Endodermal cell (in vitro differentiated cells): ENCODE measurements around the gene NEK9. TPM values are rescaled to one million over a fixed set of nuclear protein-coding genes. Genes with fewer than 3 reads are reported as not detected.

ENCODE experiments used
- DNase-seq: peaks from one replicate; pipeline ENCODE4 v3.0.0-alpha.2; 2017
- H3K27ac ChIP-seq: 2 replicates; pipeline ENCODE4 v1.5.1; 2013; ENCODE audit warnings: mild to moderate bottlenecking, low read depth, low read length, moderate library complexity
- H3K27me3 ChIP-seq: 2 replicates; pipeline ENCODE4 v1.6.1; 2013; ENCODE audit warnings: mild to moderate bottlenecking, low read length, moderate library complexity; ENCODE audit not compliant: insufficient read depth, control insufficient read depth, poor library complexity, severe bottlenecking
- H3K36me3 ChIP-seq: 2 replicates; pipeline ENCODE4 v1.7.0; 2013; ENCODE audit warnings: mild to moderate bottlenecking, low read length, moderate library complexity; ENCODE audit not compliant: control insufficient read depth, insufficient read depth
- H3K4me1 ChIP-seq: one replicate; pipeline ENCODE4 v1.7.0; 2013; ENCODE audit warnings: low read length; ENCODE audit not compliant: control insufficient read depth, insufficient read depth
- H3K4me3 ChIP-seq: 2 replicates; pipeline ENCODE4 v1.5.1; 2013; ENCODE audit warnings: mild to moderate bottlenecking, low read length, moderate library complexity
- H3K9ac ChIP-seq: 2 replicates; pipeline ENCODE4 v1.6.1; 2013; ENCODE audit warnings: mild to moderate bottlenecking, low read length, moderate library complexity; ENCODE audit not compliant: poor library complexity, severe bottlenecking; ENCODE audit errors: extremely low read depth
- H3K9me3 ChIP-seq: 2 replicates; pipeline ENCODE4 v1.6.1; 2013; ENCODE audit warnings: mild to moderate bottlenecking, low read length, moderate library complexity; ENCODE audit not compliant: control insufficient read depth
- H3K27ac Mint-ChIP-seq: 2 replicates; pipeline ENCODE4 v1.8.0; 2020; ENCODE audit warnings: mixed read lengths
- H3K27me3 Mint-ChIP-seq: 2 replicates; pipeline ENCODE4 v1.8.0; 2021; ENCODE audit warnings: mild to moderate bottlenecking, mixed read lengths; ENCODE audit not compliant: insufficient read depth
- H3K36me3 Mint-ChIP-seq: 2 replicates; pipeline ENCODE4 v1.8.0; 2020; ENCODE audit warnings: low read depth, mixed read lengths
- H3K4me1 Mint-ChIP-seq: 2 replicates; pipeline ENCODE4 v1.8.0; 2020; ENCODE audit warnings: mixed read lengths
- H3K4me3 Mint-ChIP-seq: 2 replicates; pipeline ENCODE4 v1.8.0; 2020; ENCODE audit warnings: mild to moderate bottlenecking, moderate library complexity, mixed read lengths
- H3K9me3 Mint-ChIP-seq: 2 replicates; pipeline ENCODE4 v1.8.0; 2020; ENCODE audit warnings: mild to moderate bottlenecking, mixed read lengths
- CTCF ChIP-seq: fragments of 200-600 bp; sonication (generic); conservative IDR thresholded peaks from 2 replicates; pipeline ENCODE4 v1.5.0; 2021; ENCODE audit warnings: antibody characterized with exemption, mild to moderate bottlenecking
- WGBS, 2 experiments: methylation state at CpG; one replicate each; pipeline versions ENCODE4 v1.1.5 to v1.1.7; 2013; ENCODE audit warnings: missing lambda C conversion rate in 2 of 2, mixed read lengths in 1 of 2; ENCODE audit not compliant: insufficient coverage in 1 of 2, insufficient read length in 1 of 2; 5-methylcytosine and 5-hydroxymethylcytosine counted together
- total RNA-seq, 2 donors: library from RNA; stranded (reverse); fragmentation: NEBNext Ultra II Directional in 1 of 2; extraction: Animal tissue kit (Norgen Biotek cat#: 25700) in 1 of 2; gene quantifications; 2 replicates in 1 of 2; 3 replicates in 1 of 2; pipeline ENCODE4 v1.2.1, GENCODE V29; 2021

The NEK9 gene
- total RNA-seq, 2 donors from 2014 or later = 74.1 to 97.5 TPM

- H3K9me3 ChIP-seq = peaks cover 19% of the 10 kb centered on the region
- H3K36me3 Mint-ChIP-seq = peaks cover 37% of the 10 kb centered on the region
- H3K4me3 ChIP-seq = no peak overlapping the region
- H3K4me1 Mint-ChIP-seq = peaks cover 10% of the 10 kb centered on the region
- TF ChIP-seq CTCF = no peak
- no peaks in the 10 kb centered on the region for H3K4me1 ChIP-seq
- H3K9me3 Mint-ChIP-seq = peaks cover 11% of the 10 kb centered on the region
- no peak overlapping the region for H3K27ac Mint-ChIP-seq
- H3K9ac ChIP-seq = no peak overlapping the region
- no peaks in the 10 kb centered on the region for H3K27me3 Mint-ChIP-seq
- H3K4me3 Mint-ChIP-seq = no peak overlapping the region
- no peak for DNase-seq
- 92% methylated on average over 1 of the region's 2 CpGs; no CpG with 5 or more reads in 1 of the 2 experiments for WGBS, 2 experiments
- H3K27ac ChIP-seq = no peak overlapping the region
- peaks cover 18% of the 10 kb centered on the region for H3K36me3 ChIP-seq
- H3K27me3 ChIP-seq = no peaks in the 10 kb centered on the region
These were observed 67.2 kb downstream of the NEK9 start for GRCh38 chr14:75059642-75060041.

GRCh38 chr14:75054421-75054820 lies 72.4 kb downstream of the NEK9 start:
- WGBS, 2 experiments = 100% methylated on average over 1 of the region's 1 CpG
- no peak overlapping the region for H3K4me3 Mint-ChIP-seq
- H3K36me3 ChIP-seq = peaks cover 4% of the 10 kb centered on the region
- H3K27ac ChIP-seq = no peak overlapping the region
- H3K4me3 ChIP-seq = no peak overlapping the region
- no peak overlapping the region for H3K9ac ChIP-seq
- H3K9me3 Mint-ChIP-seq = peaks cover 3% of the 10 kb centered on the region
- no peaks in the 10 kb centered on the region for H3K27me3 Mint-ChIP-seq
- H3K27me3 ChIP-seq = no peaks in the 10 kb centered on the region
- H3K27ac Mint-ChIP-seq = no peak overlapping the region
- TF ChIP-seq CTCF = no peak
- H3K4me1 Mint-ChIP-seq = peaks cover 2% of the 10 kb centered on the region
- no peaks in the 10 kb centered on the region for H3K4me1 ChIP-seq
- peaks cover 19% of the 10 kb centered on the region for H3K36me3 Mint-ChIP-seq
- peaks cover 2% of the 10 kb centered on the region for H3K9me3 ChIP-seq
- no peak for DNase-seq

GRCh38 chr14:75053396-75054291 lies 73.2 kb downstream of the NEK9 start:
- Mint-ChIP-seq H3K27ac (no peak overlapping the region), H3K9me3 (no peaks in the 10 kb centered on the region), H3K36me3 (peaks cover 15% of the 10 kb centered on the region), H3K4me3 (no peak overlapping the region), H3K4me1 (peaks cover 2% of the 10 kb centered on the region), H3K27me3 (no peaks in the 10 kb centered on the region)
- no peak overlapping the region for H3K4me3 ChIP-seq
- no peaks in the 10 kb centered on the region for H3K4me1 ChIP-seq
- DNase-seq = no peak
- TF ChIP-seq CTCF = no peak
- no peaks in the 10 kb centered on the region for H3K9me3 ChIP-seq
- H3K27me3 ChIP-seq = no peaks in the 10 kb centered on the region
- 96 to 100% methylated on average over 2 to 4 of the region's 5 CpGs for WGBS, 2 experiments
- H3K27ac ChIP-seq = no peak overlapping the region
- H3K36me3 ChIP-seq = peaks cover 4% of the 10 kb centered on the region
- H3K9ac ChIP-seq = no peak overlapping the region
